CD4-positive, alpha-beta T cell treated with Interleukin-10 for 1 hour (primary cell): ENCODE results near the gene PACRG.

ENCODE experiments used
- DNase-seq: peaks from one replicate; pipeline ENCODE4 v3.0.0-alpha.2; 2020

The PACRG gene

GRCh38 chr6:162798546-162799266, 70.9 kb downstream of the PACRG start:
- peak; percentile 3 for DNase-seq

DNA sequence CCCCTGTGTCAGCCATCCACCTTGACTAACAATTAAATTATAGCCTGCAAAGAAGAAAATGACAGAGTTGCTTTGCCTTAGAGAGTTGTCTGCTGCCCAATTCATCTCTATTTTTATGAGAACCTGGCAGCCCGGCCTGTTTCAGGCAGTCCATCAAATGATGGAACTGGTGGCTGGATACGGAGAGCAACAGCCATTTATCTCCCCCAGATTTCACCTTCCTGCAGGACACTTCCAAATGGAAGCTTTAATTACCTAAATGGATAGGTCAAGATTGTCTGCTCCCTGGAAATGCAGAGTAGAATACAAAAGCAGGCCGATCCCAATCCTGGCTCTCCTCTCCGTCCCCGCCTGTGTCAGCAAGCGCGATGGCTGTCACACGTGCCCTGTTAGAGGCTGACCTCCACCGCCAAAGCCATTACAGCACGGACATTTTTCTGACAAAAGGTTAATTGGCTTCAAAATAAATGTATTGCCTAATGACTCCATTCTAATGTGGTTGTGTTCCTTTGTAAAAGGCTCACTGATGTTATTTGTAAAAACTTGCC, 86.7 kb downstream of the PACRG start:
- DNase-seq, result no peak

- no peak for DNase-seq
These were observed 89.4 kb downstream of the PACRG start for GRCh38 chr6:162817196-162817595.

- DNase-seq, result no peak
These were observed 91.5 kb downstream of the PACRG start for GRCh38 chr6:162819284-162819683.

DNA sequence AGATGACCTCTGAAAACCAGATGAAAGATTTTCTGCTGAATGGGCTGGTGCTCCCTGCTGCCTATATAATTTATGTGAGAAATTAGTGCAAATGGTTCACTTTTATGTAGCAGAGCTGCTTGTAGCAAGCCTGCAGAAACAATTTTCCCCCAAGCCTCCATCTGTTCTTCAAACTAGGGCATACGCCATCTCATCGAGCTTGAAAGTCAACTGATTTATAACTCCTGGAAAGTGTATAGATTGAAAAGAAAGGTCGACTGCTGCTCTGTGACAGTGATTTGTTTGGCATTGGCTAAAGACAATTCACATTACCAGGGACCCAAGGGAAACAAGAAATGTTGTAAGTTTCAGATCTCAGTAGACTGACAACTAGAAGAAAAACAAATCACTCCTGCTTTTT, 93.3 kb downstream of the PACRG start:
- no peak for DNase-seq

- DNase-seq, result peak; percentile 10
These were observed 97.8 kb downstream of the PACRG start for GRCh38 chr6:162825597-162825996.

- DNase-seq, result peak; percentile 3
These were observed 101.4 kb downstream of the PACRG start for GRCh38 chr6:162829013-162829742.

DNA sequence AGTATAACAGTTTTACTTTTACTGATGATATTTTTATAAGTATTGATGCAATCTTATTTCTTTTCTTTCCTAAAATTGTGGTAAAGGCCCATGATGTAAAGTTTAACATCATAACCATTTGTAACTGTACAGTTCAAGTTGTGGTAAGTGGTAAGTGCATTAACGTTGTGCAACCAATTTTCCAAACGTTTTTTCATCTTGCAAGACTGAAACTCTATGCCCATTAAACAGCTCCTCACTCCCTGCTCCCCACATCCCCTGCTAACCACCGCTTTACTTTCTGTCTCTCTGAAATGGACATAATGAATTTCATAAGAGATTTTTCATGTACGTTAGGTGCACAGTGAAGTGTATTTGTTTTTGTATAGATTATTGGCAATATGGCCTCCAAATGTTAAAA, 106.0 kb downstream of the PACRG start:
- no peak for DNase-seq

- DNase-seq, result no peak
These were observed 118.2 kb downstream of the PACRG start for GRCh38 chr6:162845972-162846371.

DNA sequence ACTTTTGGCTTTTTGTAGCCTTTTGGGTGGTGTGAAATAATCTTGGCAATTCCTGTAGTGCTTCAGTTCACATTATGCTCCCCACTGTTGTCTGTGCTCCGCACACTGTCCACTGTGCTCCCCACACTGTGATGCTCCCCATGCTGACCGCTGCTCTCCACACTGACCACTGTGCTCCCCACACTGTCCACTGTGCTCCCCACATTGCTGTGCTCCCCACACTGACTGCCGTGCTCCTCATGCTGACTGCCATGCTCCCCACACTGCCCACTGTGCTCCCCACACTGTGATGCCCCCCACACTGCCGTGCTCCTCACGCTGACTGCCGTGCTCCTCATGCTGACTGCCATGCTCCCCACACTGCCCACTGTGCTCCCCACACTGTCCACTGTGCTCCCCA, 118.9 kb downstream of the PACRG start:
- no peak for DNase-seq

- DNase-seq, result no peak
These were observed 121.5 kb downstream of the PACRG start for GRCh38 chr6:162849269-162849668.

DNA sequence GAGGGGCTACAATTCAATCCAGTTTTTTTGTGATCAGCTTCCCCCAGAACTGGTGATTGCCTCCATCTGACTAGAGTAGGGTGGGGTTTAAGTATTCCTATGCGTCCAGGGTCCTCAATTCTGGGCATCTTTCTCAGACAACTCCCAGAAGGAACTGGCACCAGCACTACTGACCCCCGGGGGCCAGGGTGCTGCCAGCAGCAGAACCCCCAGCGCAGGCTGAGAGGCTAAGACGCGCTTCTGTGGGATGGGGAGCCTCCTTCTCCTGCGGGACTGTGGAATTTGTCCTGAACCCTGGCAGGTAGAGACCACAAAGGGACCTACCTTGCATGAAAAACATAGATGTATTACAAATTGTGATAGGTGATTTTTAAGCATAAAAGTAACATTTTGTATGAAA, 124.4 kb downstream of the PACRG start:
- no peak for DNase-seq

DNA sequence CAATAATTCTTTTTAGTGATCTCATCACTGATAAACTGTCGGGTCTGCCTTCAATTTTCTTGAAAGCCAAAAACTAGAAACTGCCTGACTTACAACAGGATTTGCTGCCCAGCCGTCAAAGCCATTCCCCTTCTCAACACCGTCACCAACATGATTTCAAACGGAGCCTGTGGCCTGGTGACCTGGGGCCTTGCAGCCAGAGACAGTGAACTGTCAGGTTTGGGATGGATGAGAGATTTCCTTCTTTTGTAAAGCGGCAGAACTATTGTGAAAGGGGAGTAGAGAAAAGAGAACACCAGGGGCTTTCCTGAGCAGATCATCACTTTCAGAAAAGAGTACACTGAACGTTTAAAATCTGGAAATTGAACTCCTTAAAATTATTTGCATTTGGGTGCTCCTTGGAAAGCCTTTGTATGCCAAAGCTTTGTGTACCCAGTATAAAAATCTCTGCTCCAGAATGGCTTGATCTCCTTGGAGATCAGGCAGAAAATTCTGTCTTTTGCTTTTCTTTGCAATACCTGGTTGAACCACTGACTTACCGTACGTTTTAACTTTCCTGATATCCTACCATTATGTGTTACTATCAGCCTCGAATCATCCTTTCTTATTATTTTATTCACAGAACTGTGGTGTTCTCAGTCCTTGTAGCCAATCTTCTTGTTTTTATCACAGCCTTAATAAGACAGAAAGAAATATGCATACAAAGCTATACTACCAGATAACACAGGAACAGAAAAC, 125.2 kb downstream of the PACRG start:
- no peak for DNase-seq

- DNase-seq, result no peak
These were observed 126.5 kb downstream of the PACRG start for GRCh38 chr6:162854228-162854627.

DNA sequence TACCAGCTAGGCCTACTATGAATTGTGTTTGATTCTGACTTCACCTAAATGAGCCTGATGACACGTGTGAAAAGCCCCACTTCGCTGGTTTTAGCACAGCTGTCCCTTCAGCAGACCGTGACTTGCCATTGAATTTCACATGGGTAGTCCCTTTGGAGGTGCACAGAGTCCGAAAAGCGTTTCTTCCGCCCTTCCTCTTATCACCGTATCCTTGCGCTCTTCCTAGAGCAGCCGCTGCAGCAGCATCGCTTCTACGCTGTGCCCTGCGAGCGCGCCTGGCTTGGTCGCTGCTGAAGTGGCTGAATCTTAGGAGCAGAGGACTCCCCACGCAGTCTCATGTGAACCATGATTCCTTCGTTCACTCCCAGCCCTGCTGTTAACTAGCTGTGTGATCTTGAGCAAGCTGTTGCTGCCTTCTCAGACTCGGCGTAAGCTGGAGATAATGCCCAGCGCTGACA, 127.0 kb downstream of the PACRG start:
- no peak for DNase-seq

DNA sequence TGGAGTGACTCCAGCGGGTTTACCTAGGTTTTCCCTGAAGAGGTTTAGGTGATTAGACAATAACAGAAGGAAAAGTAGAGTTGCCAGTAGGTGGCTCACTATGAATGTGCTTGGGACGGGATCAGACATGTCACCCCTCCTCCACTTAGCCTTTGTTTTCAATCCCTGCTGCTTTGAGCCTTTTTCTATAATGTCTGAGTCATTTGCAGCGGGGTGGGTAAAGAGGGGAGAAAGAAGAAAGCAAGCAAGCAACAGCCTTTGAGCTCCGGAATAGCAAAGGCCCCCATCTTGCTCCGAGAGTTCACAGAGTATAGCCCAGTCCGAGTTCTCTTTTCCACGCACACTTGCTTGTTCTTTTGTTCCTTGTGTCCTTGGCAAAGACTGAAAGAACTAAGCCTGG, 129.1 kb downstream of the PACRG start:
- DNase-seq, result no peak

- DNase-seq, result no peak
These were observed 129.6 kb downstream of the PACRG start for GRCh38 chr6:162857326-162857725.

DNA sequence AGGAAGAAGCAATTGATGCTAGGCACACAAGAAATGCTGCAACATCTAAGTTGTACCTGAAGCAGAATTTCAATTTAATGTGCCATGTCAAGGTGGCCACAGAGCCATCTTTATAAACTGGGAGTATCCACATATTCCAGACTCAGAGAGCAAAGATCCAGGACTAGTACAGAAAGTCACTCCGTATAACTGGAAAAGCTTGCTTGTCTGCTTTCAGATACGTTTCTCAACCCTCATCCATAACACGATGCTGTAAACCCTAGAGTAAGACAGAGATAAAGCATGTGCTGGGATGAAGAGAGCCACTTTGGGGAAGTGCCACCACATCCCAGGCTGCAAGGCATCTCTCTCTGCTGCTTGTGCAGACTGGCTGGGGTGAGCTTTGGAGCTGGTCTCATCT, 134.7 kb downstream of the PACRG start:
- DNase-seq, result no peak

- no peak for DNase-seq
These were observed 135.2 kb downstream of the PACRG start for GRCh38 chr6:162862941-162863340.

GRCh38 chr6:162863821-162864220, 136.0 kb downstream of the PACRG start:
- DNase-seq, result no peak

- no peak for DNase-seq
These were observed 137.1 kb downstream of the PACRG start for GRCh38 chr6:162864911-162865310.

DNA sequence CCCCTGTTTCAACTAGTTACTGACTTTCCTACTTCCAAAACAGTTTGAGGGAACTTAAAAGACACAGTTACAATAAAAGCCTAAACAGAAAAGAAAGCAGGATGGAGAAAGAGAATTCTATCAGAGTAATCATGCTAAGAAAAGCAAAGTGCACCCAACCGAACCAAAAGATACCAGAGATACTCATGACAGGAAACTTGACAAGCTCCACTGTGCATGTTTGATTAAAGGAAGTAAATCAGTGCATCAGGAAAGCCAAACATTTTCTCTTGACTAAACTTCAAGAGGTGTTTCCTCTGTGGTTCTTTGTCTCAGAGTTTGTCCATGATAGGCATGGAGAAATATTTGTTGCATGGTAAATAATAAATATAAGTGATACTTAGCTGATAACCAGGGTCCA, 138.9 kb downstream of the PACRG start:
- DNase-seq, result no peak

GRCh38 chr6:162868397-162868796, 140.6 kb downstream of the PACRG start:
- no peak for DNase-seq

GRCh38 chr6:162871966-162872365, 144.2 kb downstream of the PACRG start:
- no peak for DNase-seq
